ENCODE results near the gene CDC42BPA.

The CDC42BPA gene

GRCh38 chr1:227242811-227243682 lies 75.2 kb downstream of the CDC42BPA start:
- TF ChIP-seq POLR2AphosphoS5 (IDR thresholded peaks at IDR 0.05; ENCODE audit: low read depth, low read length) (no peak), SIN3A (IDR thresholded peaks at IDR 0.05; ENCODE audit: borderline replicate concordance, insufficient read depth, low read length) (no peak), REST (IDR thresholded peaks at IDR 0.05; ENCODE audit: insufficient read depth in 1 of 2, low read depth in 2 of 2, low read length in 2 of 2) (no peak), TAF1 (IDR thresholded peaks at IDR 0.05; ENCODE audit: borderline replicate concordance, insufficient read depth, low read length) (no peak), FOXP2 (optimal IDR thresholded peaks at IDR 0.05; ENCODE audit: borderline replicate concordance, extremely low read depth, extremely low read length, insufficient read depth) (no peak)

- TF ChIP-seq POLR2AphosphoS5 (IDR thresholded peaks at IDR 0.05; ENCODE audit: low read depth, low read length), result no peak
- TF ChIP-seq REST (IDR thresholded peaks at IDR 0.05; ENCODE audit: insufficient read depth in 1 of 2, low read depth in 2 of 2, low read length in 2 of 2), result no peak
- TF ChIP-seq SIN3A (IDR thresholded peaks at IDR 0.05; ENCODE audit: borderline replicate concordance, insufficient read depth, low read length), result no peak
- TF ChIP-seq FOXP2 (optimal IDR thresholded peaks at IDR 0.05; ENCODE audit: borderline replicate concordance, extremely low read depth, extremely low read length, insufficient read depth), result no peak
- no peak for TF ChIP-seq TAF1 (IDR thresholded peaks at IDR 0.05; ENCODE audit: borderline replicate concordance, insufficient read depth, low read length)
These were observed 77.3 kb downstream of the CDC42BPA start for GRCh38 chr1:227240983-227241382.

GRCh38 chr1:227234998-227235405 lies 83.3 kb downstream of the CDC42BPA start:
- TF ChIP-seq REST (IDR thresholded peaks at IDR 0.05; ENCODE audit: insufficient read depth in 1 of 2, low read depth in 2 of 2, low read length in 2 of 2), result no peak
- TF ChIP-seq TAF1 (IDR thresholded peaks at IDR 0.05; ENCODE audit: borderline replicate concordance, insufficient read depth, low read length), result no peak
- no peak for TF ChIP-seq FOXP2 (optimal IDR thresholded peaks at IDR 0.05; ENCODE audit: borderline replicate concordance, extremely low read depth, extremely low read length, insufficient read depth)
- no peak for TF ChIP-seq SIN3A (IDR thresholded peaks at IDR 0.05; ENCODE audit: borderline replicate concordance, insufficient read depth, low read length)
- TF ChIP-seq POLR2AphosphoS5 (IDR thresholded peaks at IDR 0.05; ENCODE audit: low read depth, low read length), result no peak

- TF ChIP-seq POLR2AphosphoS5 (IDR thresholded peaks at IDR 0.05; ENCODE audit: low read depth, low read length), result no peak
- no peak for TF ChIP-seq FOXP2 (optimal IDR thresholded peaks at IDR 0.05; ENCODE audit: borderline replicate concordance, extremely low read depth, extremely low read length, insufficient read depth)
- TF ChIP-seq TAF1 (IDR thresholded peaks at IDR 0.05; ENCODE audit: borderline replicate concordance, insufficient read depth, low read length), result no peak
- TF ChIP-seq REST (IDR thresholded peaks at IDR 0.05; ENCODE audit: insufficient read depth in 1 of 2, low read depth in 2 of 2, low read length in 2 of 2), result no peak
- no peak for TF ChIP-seq SIN3A (IDR thresholded peaks at IDR 0.05; ENCODE audit: borderline replicate concordance, insufficient read depth, low read length)
These were observed 90.1 kb downstream of the CDC42BPA start for GRCh38 chr1:227228201-227228600.
